H1 (cell line): Measurements from ENCODE around the gene DUOXA1. TPM values are rescaled to one million over a fixed set of nuclear protein-coding genes. Genes with fewer than 3 reads are reported as not detected.

Experiments
- CTCF ChIA-PET: fragments of 300-600 bp; sonication (Branson Sonifier 250); formaldehyde crosslinking; loops from one replicate; lab custom pipeline; 2021; ENCODE audit not compliant: partially characterized antibody; lab: Charles Lee
- POLR2A ChIA-PET: fragments of 300-600 bp; sonication (Branson Sonifier 250); formaldehyde crosslinking; loops from one replicate; lab custom pipeline; 2021; ENCODE audit warnings: inconsistent platforms; ENCODE audit not compliant: partially characterized antibody; lab: Charles Lee
- DNase-seq, 2 experiments: peaks; one replicate each; pipeline versions ENCODE4 v3.0.0 to v3.0.0-alpha.2; 2010 to 2022; ENCODE audit warnings: low spot score in 2 of 2, low read depth in 1 of 2, mixed read lengths in 1 of 2
- FAIRE-seq: peaks from 2 replicates; lab custom pipeline; 2011; peaks lifted over from hg19 to GRCh38; lab: Jason Lieb, UNC
- H2AFZ ChIP-seq: 2 replicates; pipeline ENCODE4 v1.8.1; 2012; ENCODE audit warnings: low read length, inconsistent platforms
- H2AK5ac ChIP-seq: 2 replicates; pipeline ENCODE4 v1.6.1; 2013; ENCODE audit warnings: low read depth, low read length
- H2BK120ac ChIP-seq: replicated peaks from 2 replicates; pipeline ENCODE3; 2013; ENCODE audit warnings: low read depth, low read length, inconsistent platforms
- H2BK12ac ChIP-seq: 2 replicates; pipeline ENCODE4 v1.6.1; 2013; ENCODE audit warnings: low read depth, low read length
- H2BK15ac ChIP-seq: 2 replicates; pipeline ENCODE4 v1.6.1; 2013; ENCODE audit warnings: low read length
- H2BK20ac ChIP-seq: 2 replicates; pipeline ENCODE4 v1.6.1; 2013; ENCODE audit warnings: low read length
- H2BK5ac ChIP-seq: 2 replicates; pipeline ENCODE4 v1.6.1; 2013; ENCODE audit warnings: low read depth, low read length
- H3K14ac ChIP-seq: 2 replicates; pipeline ENCODE4 v1.6.1; 2013; ENCODE audit warnings: inconsistent platforms; ENCODE audit not compliant: insufficient read length
- H3K18ac ChIP-seq: 2 replicates; pipeline ENCODE4 v1.6.1; 2013; ENCODE audit warnings: low read length; ENCODE audit errors: extremely low read depth
- H3K23ac ChIP-seq: 2 replicates; pipeline ENCODE4 v1.6.1; 2013; ENCODE audit warnings: inconsistent platforms; ENCODE audit not compliant: insufficient read length
- H3K23me2 ChIP-seq: 2 replicates; pipeline ENCODE4 v1.6.1; 2013; ENCODE audit warnings: low read depth, low read length
- H3K27ac ChIP-seq: 2 replicates; pipeline ENCODE4 v1.6.1; 2011; ENCODE audit warnings: low read depth, low read length, inconsistent platforms
- H3K27me3 ChIP-seq, 4 experiments: replicated peaks in 1 of 4; 1 replicate in 1 of 4; 2 replicates in 3 of 4; pipeline versions ENCODE4 v1.6.1 to v1.8.1; 2011 to 2013; ENCODE audit warnings: low read length in 3 of 4, mild to moderate bottlenecking in 3 of 4, inconsistent platforms in 2 of 4, mixed read lengths in 2 of 4, moderate library complexity in 1 of 4; ENCODE audit not compliant: control insufficient read depth in 3 of 4, insufficient read depth in 3 of 4; ENCODE audit errors: extremely low read depth in 1 of 4
- H3K36me3 ChIP-seq, 4 experiments: 2 replicates each; pipeline versions ENCODE4 v1.6.1 to v1.8.1; 2011 to 2013; ENCODE audit warnings: mild to moderate bottlenecking in 4 of 4, low read length in 3 of 4, moderate library complexity in 2 of 4, control low read depth in 1 of 4, inconsistent platforms in 1 of 4; ENCODE audit not compliant: insufficient read depth in 4 of 4, control insufficient read depth in 2 of 4
- H3K4ac ChIP-seq: replicated peaks from 2 replicates; pipeline ENCODE3; 2013; ENCODE audit warnings: low read length, low read depth, mixed read lengths, inconsistent platforms; ENCODE audit not compliant: insufficient read length
- H3K4me1 ChIP-seq, 4 experiments: replicated peaks in 1 of 4; 1 replicate in 1 of 4; 2 replicates in 3 of 4; pipeline versions ENCODE4 v1.6.1 to v1.8.1; 2011 to 2013; ENCODE audit warnings: low read length in 3 of 4, inconsistent platforms in 2 of 4, mixed read lengths in 1 of 4; ENCODE audit not compliant: insufficient read depth in 4 of 4, control insufficient read depth in 3 of 4
- H3K4me2 ChIP-seq, 2 experiments: 2 replicates each; pipeline versions ENCODE4 v1.6.1 to v1.8.1; 2011 to 2013; ENCODE audit warnings: low read depth in 2 of 2, low read length in 2 of 2, control low read depth in 1 of 2, inconsistent platforms in 1 of 2, mild to moderate bottlenecking in 1 of 2; ENCODE audit not compliant: insufficient read depth in 1 of 2
- H3K4me3 ChIP-seq, 4 experiments: fragments of 200-600, 300-600 bp in 1 of 4; sonication (generic), shearing (Covaris generic), sonication (Bioruptor Twin) in 1 of 4; 2 replicates each; pipeline versions ENCODE4 v1.5.1 to v1.8.1; 2011 to 2016; ENCODE audit warnings: low read length in 4 of 4, low read depth in 3 of 4, control low read depth in 2 of 4, inconsistent platforms in 2 of 4, mild to moderate bottlenecking in 2 of 4, mixed read lengths in 1 of 4, moderate library complexity in 1 of 4; ENCODE audit not compliant: insufficient read depth in 2 of 4; ENCODE audit errors: extremely low read depth in 1 of 4
- H3K56ac ChIP-seq: replicated peaks from 2 replicates; pipeline ENCODE3; 2013; ENCODE audit warnings: low read depth, mild to moderate bottlenecking, mixed read lengths, low read length, inconsistent platforms; ENCODE audit not compliant: insufficient read length
- H3K79me1 ChIP-seq: 2 replicates; pipeline ENCODE4 v1.6.1; 2013; ENCODE audit warnings: low read depth, low read length, control low read depth
- H3K79me2 ChIP-seq, 2 experiments: 2 replicates each; pipeline versions ENCODE4 v1.6.1 to v1.8.1; 2012 to 2013; ENCODE audit warnings: low read length in 2 of 2, mild to moderate bottlenecking in 2 of 2, inconsistent platforms in 1 of 2; ENCODE audit not compliant: insufficient read depth in 2 of 2, control insufficient read depth in 1 of 2
- H3K9ac ChIP-seq, 4 experiments: replicated peaks in 1 of 4; 1 replicate in 1 of 4; 2 replicates in 3 of 4; pipeline versions ENCODE4 v1.6.1 to v1.8.1; 2011 to 2013; ENCODE audit warnings: low read depth in 3 of 4, low read length in 3 of 4, control low read depth in 2 of 4, mild to moderate bottlenecking in 2 of 4, moderate library complexity in 2 of 4, inconsistent platforms in 1 of 4; ENCODE audit errors: extremely low read depth in 1 of 4
- H3K9me3 ChIP-seq, 2 experiments: 2 replicates each; pipeline versions ENCODE4 v1.6.1 to v1.8.1; 2012 to 2013; ENCODE audit warnings: mild to moderate bottlenecking in 2 of 2, moderate library complexity in 2 of 2, control low read depth in 1 of 2, inconsistent platforms in 1 of 2, low read depth in 1 of 2, low read length in 1 of 2, mixed read lengths in 1 of 2; ENCODE audit not compliant: insufficient read depth in 2 of 2
- H4K20me1 ChIP-seq, 2 experiments: replicated peaks in 1 of 2; 2 replicates each; pipeline versions ENCODE3 to v1.8.1; 2011 to 2013; ENCODE audit warnings: inconsistent platforms in 2 of 2, low read length in 2 of 2, mild to moderate bottlenecking in 1 of 2; ENCODE audit not compliant: insufficient read depth in 2 of 2, control insufficient read depth in 1 of 2
- H4K5ac ChIP-seq: 2 replicates; pipeline ENCODE4 v1.6.1; 2013; ENCODE audit warnings: low read length, low read depth, mixed read lengths, inconsistent platforms; ENCODE audit not compliant: insufficient read length
- H4K8ac ChIP-seq: 2 replicates; pipeline ENCODE4 v1.8.0; 2013; ENCODE audit warnings: mild to moderate bottlenecking, moderate library complexity, low read length, inconsistent platforms; ENCODE audit not compliant: insufficient read depth; ENCODE audit errors: extremely low read depth
- H4K91ac ChIP-seq: replicated peaks from 2 replicates; pipeline ENCODE3; 2013; ENCODE audit warnings: low read length, mixed read lengths, inconsistent platforms; ENCODE audit not compliant: insufficient read length
- CHD2 ChIP-seq: IDR thresholded peaks from 2 replicates; pipeline ENCODE4 v1.6.1; 2012; ENCODE audit warnings: low read length, improper control_type of control experiment
- POLR2A ChIP-seq, 2 experiments: IDR thresholded peaks; 1 replicate in 1 of 2; 2 replicates in 1 of 2; pipeline ENCODE4 v1.6.1; 2011; ENCODE audit warnings: low read depth in 2 of 2, low read length in 2 of 2, mild to moderate bottlenecking in 2 of 2; ENCODE audit errors: control extremely low read depth in 1 of 2
- RFX5 ChIP-seq: IDR thresholded peaks from 2 replicates; pipeline ENCODE4 v1.6.1; 2011; ENCODE audit warnings: low read depth, low read length, improper control_type of control experiment, borderline replicate concordance
- TBP ChIP-seq: IDR thresholded peaks from 2 replicates; pipeline ENCODE4 v1.6.1; 2011; ENCODE audit warnings: low read depth, low read length, improper control_type of control experiment
- TCF12 ChIP-seq: IDR thresholded peaks from 2 replicates; pipeline ENCODE4 v1.6.1; 2011; ENCODE audit warnings: low read depth, mild to moderate bottlenecking, low read length
- WGBS, 2 experiments: shearing (Covaris generic) in 1 of 2; methylation state at CpG; one replicate each; pipeline versions ENCODE4 v1.1.6 to v1.1.7; 2013 to 2015; ENCODE audit warnings: low lambda C conversion rate in 2 of 2, mixed read lengths in 2 of 2, inconsistent platforms in 1 of 2, low coverage in 1 of 2, missing lambda C conversion rate in 1 of 2; ENCODE audit not compliant: insufficient replicate concordance in 2 of 2, insufficient coverage in 1 of 2, insufficient read length in 1 of 2; ENCODE audit errors: extremely low coverage in 1 of 2, missing lambda C conversion rate in 1 of 2; 5-methylcytosine and 5-hydroxymethylcytosine counted together
- polyA plus RNA-seq, 7 experiments: library from polyadenylated mRNA; depleted of rRNA in 3 of 7; stranded (reverse) in 5 of 7; unstranded in 2 of 7; fragments of >200 nt in 5 of 7; fragments of 200-250 nt in 2 of 7; gene quantifications; 1 replicate in 5 of 7; 2 replicates in 1 of 7; 4 replicates in 1 of 7; pipeline versions ENCODE4 v1.2.1 to v1.2.3, GENCODE V29; 2011 to 2013; ENCODE audit warnings: missing spikeins in 2 of 7, mixed read lengths in 2 of 7
- total RNA-seq: library from RNA; stranded (reverse); fragmentation: NEBNext Ultra II Directional; extraction: Animal tissue kit (Norgen Biotek cat#: 25700); gene quantifications from 2 replicates; pipeline ENCODE4 v1.2.1, GENCODE V29; 2021

DUOXA1 gene
- total and polyA plus RNA-seq, 2 of the 8 experiments (the other 6 are each of a cell fraction or from before 2014, with no cell fraction given) = 0.18 TPM; not detected in 1

DNA sequence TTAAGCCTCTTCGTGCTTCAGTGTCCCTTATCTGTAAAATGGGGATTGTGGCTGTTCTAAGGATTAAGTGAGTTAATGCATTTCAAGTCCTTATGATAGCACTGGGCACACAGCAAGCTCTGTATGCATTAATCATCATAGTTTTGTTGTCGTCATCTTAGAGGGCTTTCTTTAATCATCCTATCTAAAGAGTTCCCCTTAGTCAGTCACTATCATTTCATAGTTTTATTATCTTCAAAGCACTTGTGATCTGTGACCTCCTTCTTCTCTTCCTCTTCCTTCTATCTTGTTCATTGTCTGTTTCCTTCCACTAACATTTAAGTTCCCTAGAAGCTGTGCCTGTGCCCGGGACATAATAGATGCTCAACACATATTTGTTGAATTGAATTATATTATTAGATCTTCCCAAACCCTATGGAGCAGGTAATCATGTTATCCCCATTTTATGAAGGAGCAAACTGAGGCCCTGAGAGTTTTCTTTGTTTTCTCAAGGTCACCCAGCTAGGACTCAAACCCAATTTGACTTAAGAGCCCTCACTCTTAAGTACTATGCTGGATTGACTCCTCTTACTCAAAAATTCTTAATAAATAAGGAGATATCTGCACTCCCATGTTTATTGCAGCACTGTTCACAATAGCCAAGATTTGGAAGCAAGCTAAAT lies 39.8 kb downstream of the DUOXA1 start:
- Histone ChIP-seq H2AFZ (no peak overlapping the region), H3K23me2 (no peaks in the 10 kb centered on the region)

More for the DNA sequence above, 39.8 kb downstream of the DUOXA1 start:
- CTCF ChIA-PET = interaction anchor here (1.9 to 2.3 kb wide), 2 partner anchors 10 to 28 kb away, joined by 7 to 11 read pairs; no protein-coding TSS in a partner anchor
- no peak overlapping the region for H3K14ac ChIP-seq
- no peak overlapping the region for H3K4me2 ChIP-seq
- no peaks in the 10 kb centered on the region for H3K79me1 ChIP-seq
- H2BK120ac ChIP-seq = no peak overlapping the region
- no peak overlapping the region for H2BK5ac ChIP-seq
- no peak for TF ChIP-seq TBP
- no peak for TF ChIP-seq POLR2A (IDR thresholded peaks at IDR 0.05; ENCODE audit: control extremely low read depth in 1 of 2, low read depth in 2 of 2, low read length in 2 of 2)
- TF ChIP-seq RFX5 = no peak
- TF ChIP-seq TCF12 = no peak
- TF ChIP-seq CHD2 = no peak
- TF ChIP-seq, all 59 proteins: peak for 0
- Histone ChIP-seq H3K4ac (no peak overlapping the region), H3K4me3 (no peak overlapping the region), H2AK5ac (no peak overlapping the region), H3K4me1 (no peaks in the 10 kb centered on the region; a peak in 1 of 7 replicates), H3K27me3 (no peaks in the 10 kb centered on the region), H3K79me2 (no peaks in the 10 kb centered on the region), H4K91ac (no peak overlapping the region), H4K5ac (no peak overlapping the region), H2BK20ac (no peak overlapping the region), H3K9ac (no peak overlapping the region), H2BK15ac (no peak overlapping the region), H3K36me3 (no peaks in the 10 kb centered on the region), H3K23ac (no peak overlapping the region), H3K9me3 (no peaks in the 10 kb centered on the region), H2BK12ac (no peak overlapping the region), H4K8ac (no peak overlapping the region), H3K56ac (no peak overlapping the region), H3K27ac (no peak overlapping the region), H3K18ac (no peak overlapping the region), H4K20me1 (no peaks in the 10 kb centered on the region)
- POLR2A ChIA-PET = no interaction called here
- no peak for FAIRE-seq
- WGBS, 2 experiments = 83% methylated on average over 3 of the region's 3 CpGs; no CpG with 5 or more reads in 1 of the 2 experiments
- no peak for DNase-seq
